NCI-H82 (cell line): Measurements from ENCODE around the gene TUBB4A.
A peak's percentile ranks its signal among the peaks of the same experiment; 100 is the strongest.

Experiments
- DNase-seq: peaks from one replicate; lab custom pipeline; 2025; lab: John Stamatoyannopoulos, UW

The TUBB4A gene

DNA sequence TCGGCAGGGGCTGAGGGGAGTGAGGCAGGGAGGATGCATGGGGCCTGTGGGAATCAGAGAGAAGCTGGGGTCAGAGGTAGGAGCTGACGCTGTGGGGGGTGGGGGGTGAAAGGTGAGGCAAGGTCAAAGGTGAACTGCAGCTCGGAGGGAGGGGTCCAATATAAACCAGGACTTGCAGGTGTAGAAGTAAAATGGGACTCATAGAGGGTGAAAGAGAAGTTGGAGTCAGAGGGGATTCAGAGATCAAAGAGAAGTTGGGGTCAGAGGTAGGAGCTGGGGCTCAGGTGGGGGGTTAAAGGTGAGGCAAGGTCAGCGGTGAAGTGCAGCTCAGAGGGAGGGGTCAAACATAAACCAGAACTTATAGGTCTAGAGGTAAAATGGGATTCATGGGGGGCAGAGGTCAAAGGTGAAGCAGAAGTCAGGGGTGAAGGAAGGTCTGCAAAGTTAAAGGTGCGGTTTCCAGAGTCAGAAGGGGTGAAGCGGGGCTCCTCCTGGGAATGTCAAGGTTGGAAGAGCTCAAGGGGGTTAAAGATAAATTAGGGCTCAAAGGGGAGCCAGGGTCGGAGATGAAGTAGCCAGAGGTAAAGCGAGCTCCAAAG, 7.6 kb downstream of the TUBB4A start:
- no peak for DNase-seq

DNA sequence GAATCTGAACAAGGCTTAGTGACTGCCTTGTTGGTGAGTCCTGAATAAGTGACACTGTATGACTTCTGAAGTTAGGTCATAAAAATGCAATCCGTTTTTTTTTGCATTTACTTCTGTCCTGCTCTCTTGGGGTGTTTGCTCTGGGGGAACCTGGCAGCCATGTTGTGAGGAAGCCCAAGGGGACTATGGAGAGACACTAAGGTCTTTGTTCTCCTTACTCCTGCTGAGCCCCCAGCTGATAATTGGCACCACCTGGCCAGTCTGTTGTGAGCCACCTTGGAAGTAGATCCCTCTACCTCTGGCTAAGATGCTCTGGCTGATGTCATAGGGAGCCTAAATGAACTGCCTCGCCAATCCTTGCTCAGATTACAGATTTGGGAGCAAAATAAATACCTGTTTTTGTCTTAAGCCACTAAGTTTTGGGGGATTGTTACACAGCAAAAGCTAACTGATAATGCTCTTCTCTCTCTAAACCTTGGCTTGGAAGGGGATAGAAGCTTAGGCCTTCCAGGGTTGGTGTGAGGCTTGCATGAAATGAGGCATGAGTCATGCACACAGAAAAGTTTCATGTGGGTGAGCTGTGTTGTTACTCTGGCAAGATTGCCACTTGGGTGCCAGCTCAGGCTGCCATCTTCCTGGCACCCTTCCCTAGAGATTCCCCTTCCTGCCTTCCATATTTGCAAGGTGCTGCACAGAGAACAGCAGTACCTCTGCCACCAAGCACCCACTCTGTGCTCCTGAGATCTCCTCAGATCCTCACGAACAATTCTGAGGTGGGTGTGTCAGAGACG, 10.1 kb downstream of the TUBB4A start:
- DNase-seq: no peak

DNA sequence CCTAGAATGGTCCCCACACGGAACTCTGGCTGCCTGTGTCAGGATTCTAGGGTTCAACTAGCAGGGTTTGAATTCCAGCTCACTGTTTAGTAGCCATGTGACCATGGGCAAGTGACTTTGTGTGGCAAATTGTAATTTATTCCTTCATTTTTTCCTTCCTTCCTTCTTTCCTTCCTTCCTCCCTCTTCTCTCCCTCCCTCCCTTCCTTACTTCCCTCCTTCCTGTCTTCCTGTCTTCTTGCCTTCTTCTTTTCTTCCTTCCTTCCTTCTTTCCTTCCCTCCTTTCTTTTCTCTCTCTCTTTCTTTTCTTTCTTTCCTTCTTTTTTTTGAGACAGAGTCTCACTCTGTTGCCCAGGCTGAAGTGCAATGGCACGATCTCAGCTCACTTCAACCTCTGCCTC, 12.0 kb downstream of the TUBB4A start:
- no peak for DNase-seq

DNA sequence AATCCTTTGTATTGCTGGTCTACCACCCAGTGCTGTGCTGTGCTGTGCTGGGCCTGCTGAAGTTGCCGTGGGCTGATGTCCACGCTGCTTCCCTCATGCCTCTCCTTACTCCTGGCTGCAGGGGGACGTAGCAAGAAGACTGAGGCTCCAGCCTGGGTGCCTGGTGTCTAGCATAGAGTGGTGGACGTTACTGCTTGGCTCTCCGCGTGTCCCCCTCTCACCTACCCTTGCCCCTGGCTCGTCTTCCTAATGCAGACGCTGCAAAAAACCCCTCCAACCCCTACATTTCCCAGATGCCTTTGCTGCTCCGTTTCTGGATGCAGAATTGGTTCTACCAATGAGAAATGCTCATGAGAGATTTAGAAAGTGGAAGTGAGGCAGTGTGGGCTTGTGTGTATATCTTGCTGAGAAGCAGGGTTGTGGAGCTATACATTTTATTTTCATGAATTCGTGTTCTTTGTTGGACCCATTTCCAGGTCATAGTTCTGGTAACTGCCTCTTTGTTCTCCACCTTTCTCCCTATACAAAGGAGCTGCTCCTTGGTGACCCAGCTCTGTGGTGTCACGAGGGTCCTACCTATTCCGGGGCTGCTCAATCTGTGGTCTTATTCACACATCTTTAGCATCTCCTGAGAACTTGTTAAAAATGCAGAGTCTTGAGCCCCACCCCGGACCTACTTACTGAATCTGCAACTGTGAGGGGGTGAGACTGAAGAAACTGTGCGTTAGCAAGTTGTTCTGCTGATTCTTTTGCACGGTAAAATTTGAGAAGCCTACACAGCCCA, 12.6 kb downstream of the TUBB4A start:
- DNase-seq: no peak

DNA sequence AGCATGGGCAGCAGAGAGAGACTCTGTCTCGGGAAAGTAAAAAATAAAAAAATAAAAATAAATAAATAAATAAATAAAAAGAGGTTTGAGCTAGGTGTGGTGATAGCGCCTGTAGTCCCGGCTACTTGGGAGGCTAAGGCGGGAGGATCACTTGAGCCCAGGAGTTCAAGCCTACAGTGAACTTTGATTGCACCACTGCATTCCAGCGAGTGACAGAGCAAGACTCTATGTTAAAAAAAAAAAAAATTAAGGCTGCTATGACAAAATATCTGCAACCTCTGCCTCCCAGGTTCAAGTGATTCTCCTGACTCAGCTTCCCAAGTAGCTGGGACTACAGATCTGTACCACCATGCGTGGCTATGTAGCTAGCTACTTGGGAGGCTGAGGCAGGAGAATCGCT, 17.3 kb downstream of the TUBB4A start:
- DNase-seq: no peak

DNA sequence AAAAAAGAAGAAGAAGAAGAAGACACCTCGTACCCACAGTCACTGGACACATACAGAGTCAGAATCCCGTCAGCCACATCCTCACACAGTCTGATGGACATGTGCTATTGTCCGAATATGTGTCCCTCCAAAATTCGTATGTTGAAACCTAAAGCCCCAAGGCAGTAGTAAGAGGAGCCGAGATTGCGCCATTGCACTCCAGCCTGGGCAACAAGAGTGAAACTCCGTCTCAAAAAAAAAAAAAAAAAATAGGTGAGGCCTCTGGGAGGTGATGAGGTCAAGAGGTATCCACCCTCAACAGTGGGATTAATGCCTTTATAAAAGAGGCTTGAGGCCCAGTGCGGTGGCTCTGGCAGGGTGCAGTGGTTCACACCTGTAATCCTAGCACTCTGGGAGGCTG, 17.9 kb downstream of the TUBB4A start:
- DNase-seq: no peak

GRCh38 chr19:6483235-6483634, 18.9 kb downstream of the TUBB4A start:
- no peak for DNase-seq

GRCh38 chr19:6482343-6482686, 19.8 kb downstream of the TUBB4A start:
- DNase-seq: no peak

GRCh38 chr19:6481541-6482342, 20.4 kb downstream of the TUBB4A start, which contains the start of gene DENND1C:
Gene DENND1C (minus strand): TSS chr19:6481787. CDS start chr19:6481695, 92 bp downstream.
- peak; percentile 29 for DNase-seq

DNA sequence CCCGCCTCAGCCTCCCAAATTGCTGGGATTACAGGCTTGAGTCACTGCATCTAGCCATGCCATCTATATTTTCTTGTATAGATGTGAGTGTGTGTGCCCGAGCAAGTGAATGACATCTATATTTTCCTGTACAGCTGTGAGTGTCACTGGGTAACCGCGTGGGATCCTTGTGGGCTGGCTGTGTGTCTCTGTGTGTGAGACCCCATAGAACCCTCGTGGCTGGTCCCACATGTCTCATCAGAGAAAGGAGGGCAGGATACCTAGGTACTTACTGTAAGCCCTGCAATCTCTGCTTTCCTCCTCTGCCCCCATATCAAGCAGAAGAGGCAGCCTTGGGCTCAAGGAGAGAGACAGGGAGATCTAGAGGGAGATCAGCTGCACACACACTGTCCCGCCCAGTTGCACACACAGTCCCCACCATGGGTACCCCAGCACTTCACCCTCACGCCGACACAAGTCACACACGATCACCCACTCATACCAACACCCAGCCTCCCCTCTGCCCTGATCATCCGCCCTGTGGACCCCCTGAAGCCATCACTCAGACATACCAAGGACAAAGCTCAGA, 21.2 kb downstream of the TUBB4A start:
- no peak for DNase-seq

DNA sequence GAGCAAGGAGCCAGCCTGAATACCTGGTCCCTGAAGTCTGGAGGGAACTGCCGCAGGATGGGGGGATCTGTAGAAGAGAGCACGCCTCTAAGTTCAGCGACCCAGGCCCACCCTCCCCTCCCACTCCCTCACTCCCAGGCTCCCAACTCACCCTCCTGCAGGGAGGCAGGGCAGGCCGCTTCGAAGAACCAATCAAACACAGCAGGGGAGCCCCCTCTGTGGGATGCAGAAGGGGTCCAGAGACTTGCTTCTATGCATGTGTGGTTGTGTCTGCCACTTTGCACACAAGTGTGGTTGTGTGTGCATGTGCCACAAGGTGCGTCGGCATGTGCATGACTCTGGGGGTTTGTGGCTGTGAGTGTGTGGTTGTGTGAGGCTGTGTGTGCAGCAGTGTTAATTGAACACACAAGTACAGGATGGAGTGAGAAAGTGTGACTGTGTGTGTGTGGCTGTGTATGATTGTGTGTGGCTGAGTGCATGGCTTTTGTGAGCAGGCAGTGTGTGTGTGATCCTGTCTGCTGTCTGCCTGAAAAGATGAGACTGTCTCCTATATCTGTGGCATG, 22.2 kb downstream of the TUBB4A start:
- DNase-seq: no peak

- no peak for DNase-seq
Measured at GRCh38 chr19:6478815-6479214, 23.3 kb downstream of the TUBB4A start.

DNA sequence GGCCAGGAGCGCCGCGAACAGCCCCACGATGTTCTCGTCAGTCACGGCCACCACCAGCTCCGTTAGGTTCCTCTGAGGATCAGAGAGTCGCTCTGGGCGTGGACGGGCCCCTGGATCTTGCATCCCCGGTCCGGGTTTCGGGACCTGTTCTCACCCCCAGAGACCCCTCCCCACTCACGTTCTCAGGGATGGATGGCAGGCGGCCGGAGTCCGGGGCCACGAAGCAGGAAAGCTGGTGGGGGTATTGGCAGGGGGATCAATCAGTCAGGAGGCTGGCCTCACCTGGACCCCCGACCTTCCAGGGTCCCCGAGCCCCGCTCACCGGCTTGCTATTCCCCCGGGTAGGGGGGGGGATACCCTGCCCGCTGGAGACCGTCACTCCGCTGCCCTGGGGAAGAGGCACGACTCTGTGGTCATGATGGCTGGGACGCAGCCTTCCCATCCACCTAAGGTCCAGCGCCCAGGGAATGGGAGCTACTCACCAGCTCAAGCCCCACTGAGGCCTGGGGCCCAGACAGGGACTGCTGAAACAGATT, 25.1 kb downstream of the TUBB4A start:
- DNase-seq: no peak

GRCh38 chr19:6476155-6476895, 25.8 kb downstream of the TUBB4A start:
- DNase-seq: peak; percentile 93

DNA sequence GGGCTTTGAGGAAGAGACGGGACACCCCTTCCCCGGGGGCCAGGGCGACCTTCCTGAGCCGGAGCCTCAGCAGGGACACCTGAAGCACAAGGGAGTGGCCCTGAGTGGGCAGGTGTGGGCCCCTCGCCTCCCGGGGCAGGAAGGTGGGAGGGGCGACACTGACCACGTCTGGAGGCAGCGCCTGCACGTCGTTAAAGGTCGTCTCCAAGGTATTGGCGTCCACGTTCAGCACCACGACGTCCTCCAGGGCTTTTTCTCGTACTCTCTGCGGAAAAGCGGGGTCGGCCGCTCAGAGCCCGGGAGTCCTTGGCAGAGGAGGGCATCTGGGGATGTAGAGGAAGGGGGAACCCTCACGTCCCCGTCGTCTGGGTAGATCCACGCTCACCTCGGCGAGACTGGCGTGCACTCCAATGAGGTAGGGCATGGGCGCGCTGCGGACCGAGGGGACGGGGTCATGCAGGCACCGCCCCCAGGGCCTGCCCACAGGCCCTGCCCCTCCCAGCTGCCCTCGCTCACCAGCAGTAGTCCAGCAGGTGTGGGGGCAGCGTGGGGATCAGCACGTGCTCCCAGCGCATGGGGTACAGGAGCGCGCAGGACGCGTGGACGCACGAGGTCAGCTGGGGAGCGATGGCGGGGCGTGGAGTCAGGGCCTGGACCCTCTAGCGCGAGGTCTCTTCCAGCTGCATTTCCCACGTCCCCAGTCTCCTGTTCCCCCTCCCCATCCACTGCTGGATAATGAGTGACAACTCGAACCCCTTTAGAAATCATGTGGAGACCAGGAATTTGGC, 26.6 kb downstream of the TUBB4A start:
- DNase-seq: no peak

- DNase-seq: no peak
Measured at GRCh38 chr19:6473647-6474046, 28.5 kb downstream of the TUBB4A start.

GRCh38 chr19:6472713-6473112, 29.4 kb downstream of the TUBB4A start:
- DNase-seq: no peak

- no peak for DNase-seq
Measured at GRCh38 chr19:6471076-6471475, 31.0 kb downstream of the TUBB4A start.

GRCh38 chr19:6470173-6470572, 31.9 kb downstream of the TUBB4A start:
- DNase-seq: no peak

DNA sequence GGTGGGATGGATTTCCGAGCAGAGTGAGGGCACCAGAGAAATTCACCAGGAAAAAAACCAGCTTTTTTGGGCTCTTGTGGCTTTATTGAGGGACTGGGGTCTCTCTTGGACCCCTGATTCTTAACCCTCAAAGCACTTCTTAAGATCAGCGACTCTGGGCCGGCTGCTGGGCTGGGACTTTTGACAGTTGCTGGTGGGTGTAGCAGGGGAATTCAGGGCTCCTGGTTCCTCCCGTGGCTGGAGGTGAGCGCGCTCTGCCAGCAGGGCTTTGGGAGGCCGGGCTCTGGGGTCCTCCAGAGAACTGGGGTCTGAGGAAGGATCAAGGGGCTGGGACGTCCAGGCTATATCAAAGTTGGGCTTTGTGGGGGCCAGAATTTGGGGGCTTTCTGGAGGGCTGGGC, 34.7 kb downstream of the TUBB4A start:
- DNase-seq: no peak
